ENCODE results near the gene CHST12. TPM values are rescaled to one million over a fixed set of nuclear protein-coding genes. Genes with fewer than 3 reads are reported as not detected.

The CHST12 gene
- total RNA-seq, 5 donors from 2014 or later (not counting 1 experiment from before 2014, with no cell fraction given): 20.3 to 41.5 (median 30.8) TPM

DNA sequence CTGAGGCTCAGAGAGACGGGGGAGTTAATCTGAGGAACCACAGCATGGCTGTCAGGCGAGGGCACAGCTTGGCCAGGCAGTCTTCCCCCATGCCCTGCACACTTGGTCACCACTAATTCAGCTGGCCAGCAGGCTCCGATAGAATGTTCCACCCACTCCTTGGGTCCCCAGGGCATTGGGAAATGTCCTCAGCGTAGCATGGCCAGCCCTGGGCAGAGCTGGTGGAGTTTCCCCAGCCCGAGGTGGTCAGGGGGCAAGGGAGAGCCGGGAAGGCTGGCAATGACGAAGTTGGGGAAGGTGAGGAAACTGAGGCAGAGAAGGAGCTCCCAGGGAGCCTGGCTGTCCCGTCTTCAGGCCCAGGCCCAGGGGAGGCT is 84.8 kb downstream of the CHST12 start:
- H3K4me1 ChIP-seq (ENCODE audit: control insufficient read depth in 1 of 2, extremely low read depth in 1 of 2, insufficient read depth in 2 of 2, low read length in 2 of 2): no peaks in the 10 kb centered on the region
- no peaks in the 10 kb centered on the region for H3K36me3 Mint-ChIP-seq
- H3K27ac ChIP-seq (ENCODE audit: low read length): no peak overlapping the region
- no peaks in the 10 kb centered on the region for H3K9me3 ChIP-seq
- H3K27me3 Mint-ChIP-seq: peaks cover 0 to 3% of the 10 kb centered on the region in 2 donors
- POLR2A ChIA-PET: no interaction called here
- H3K27me3 ChIP-seq (replicated peaks in 1 of 2; ENCODE audit: control insufficient read depth in 2 of 2, extremely low read depth in 1 of 2, insufficient read depth in 2 of 2, low read length in 1 of 2): peaks cover 0 to 28% of the 10 kb centered on the region in 2 experiments
- H3K4me1 Mint-ChIP-seq: peaks cover 0 to 2% (median 0%) of the 10 kb centered on the region in 3 donors
- H3K4me3 Mint-ChIP-seq: no peak overlapping the region
- CTCF ChIA-PET: interaction anchor here in 1 of 2 donors (0.6 kb wide), 1 partner anchor 18 kb away, joined by 5 read pairs; no protein-coding TSS in a partner anchor
- no peaks in the 10 kb centered on the region for H3K9me3 Mint-ChIP-seq
- H3K36me3 ChIP-seq (ENCODE audit: control insufficient read depth in 2 of 2, extremely low read depth in 1 of 2, insufficient read depth in 1 of 2, low read length in 1 of 2): no peaks in the 10 kb centered on the region
- H3K4me3 ChIP-seq (ENCODE audit: control insufficient read depth in 1 of 2, extremely low read depth in 1 of 2, low read length in 1 of 2): no peak overlapping the region
- DNase-seq (no peak), ATAC-seq (replicated peaks in 1 of 4) (no peak)
- 90% methylated on average over 4 of the region's 8 CpGs for WGBS (ENCODE audit: insufficient coverage)
- no peak overlapping the region for H3K27ac Mint-ChIP-seq

DNA sequence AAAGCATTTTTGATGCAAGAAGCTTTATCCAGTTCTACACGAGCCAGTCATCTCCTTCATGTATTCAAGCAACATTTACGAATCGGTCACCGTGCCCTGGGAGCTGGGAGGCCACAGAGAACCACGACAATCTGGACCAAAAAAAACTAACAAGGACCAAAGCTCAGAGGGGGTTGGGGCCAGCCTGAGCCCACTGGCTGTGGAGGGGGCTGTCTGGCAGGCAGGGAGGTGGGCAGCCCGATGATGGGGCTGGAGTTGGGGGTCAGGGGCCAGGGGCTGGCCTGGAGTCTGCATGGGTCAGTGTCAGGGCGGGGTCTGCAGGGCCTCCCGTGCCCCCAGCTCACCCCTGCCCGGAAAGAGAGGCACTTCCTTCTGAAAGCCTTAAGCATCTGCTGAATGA is 85.3 kb downstream of the CHST12 start:
- no peak for DNase-seq
- no peak overlapping the region for H3K4me3 ChIP-seq (ENCODE audit: control insufficient read depth in 1 of 2, extremely low read depth in 1 of 2, low read length in 1 of 2)
- 54% methylated on average over 7 of the region's 9 CpGs for WGBS (ENCODE audit: insufficient coverage)
- no peaks in the 10 kb centered on the region for H3K9me3 ChIP-seq
- Mint-ChIP-seq H3K4me3 (no peak overlapping the region), H3K36me3 (no peaks in the 10 kb centered on the region), H3K9me3 (no peaks in the 10 kb centered on the region), H3K27ac (no peak overlapping the region), H3K27me3 (peaks cover 0 to 4% of the 10 kb centered on the region in 2 donors), H3K4me1 (peaks cover 0 to 2% (median 0%) of the 10 kb centered on the region in 3 donors)
- ChIA-PET CTCF (interaction anchor here in 1 of 2 donors (0.6 kb wide), 1 partner anchor 18 kb away, joined by 5 read pairs; no protein-coding TSS in a partner anchor), POLR2A (no interaction called here)
- H3K4me1 ChIP-seq (ENCODE audit: control insufficient read depth in 1 of 2, extremely low read depth in 1 of 2, insufficient read depth in 2 of 2, low read length in 2 of 2): no peaks in the 10 kb centered on the region
- no peak for ATAC-seq (replicated peaks in 1 of 4)
- no peaks in the 10 kb centered on the region for H3K36me3 ChIP-seq (ENCODE audit: control insufficient read depth in 2 of 2, extremely low read depth in 1 of 2, insufficient read depth in 1 of 2, low read length in 1 of 2)
- H3K27ac ChIP-seq (ENCODE audit: low read length): no peak overlapping the region
- peaks cover 0 to 31% of the 10 kb centered on the region in 2 experiments for H3K27me3 ChIP-seq (replicated peaks in 1 of 2; ENCODE audit: control insufficient read depth in 2 of 2, extremely low read depth in 1 of 2, insufficient read depth in 2 of 2, low read length in 1 of 2)

DNA sequence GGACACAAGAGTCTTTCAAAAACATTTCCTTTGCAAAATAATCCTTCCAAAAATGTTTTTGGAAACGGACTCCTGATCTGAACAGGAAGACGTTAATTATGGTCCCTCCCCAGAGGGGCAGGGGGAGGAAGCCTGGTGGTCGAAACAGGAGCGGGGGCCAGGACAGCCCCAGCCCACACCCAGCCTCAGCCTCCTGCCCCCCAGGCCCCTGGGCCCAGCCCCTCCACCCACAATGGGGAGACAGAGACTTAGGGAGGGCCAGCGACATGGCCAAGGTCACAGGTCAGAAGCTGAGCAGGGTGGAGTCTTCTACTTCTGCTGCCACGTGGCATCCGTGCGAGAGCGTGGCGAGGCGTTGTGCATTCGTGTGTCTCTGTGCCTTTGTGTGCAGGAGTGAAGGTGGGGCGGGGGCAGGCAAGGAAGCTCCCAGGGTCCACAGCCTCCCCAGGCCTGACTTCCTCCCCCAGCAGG is 86.8 kb downstream of the CHST12 start:
- CTCF ChIA-PET: no interaction called here
- Mint-ChIP-seq H3K27ac (no peak overlapping the region), H3K9me3 (no peaks in the 10 kb centered on the region), H3K36me3 (no peaks in the 10 kb centered on the region), H3K4me1 (peaks cover 0 to 3% (median 0%) of the 10 kb centered on the region in 3 donors), H3K27me3 (peaks cover 0 to 10% of the 10 kb centered on the region in 2 donors), H3K4me3 (no peak overlapping the region)
- POLR2A ChIA-PET: no interaction called here
- H3K4me3 ChIP-seq (ENCODE audit: control insufficient read depth in 1 of 2, extremely low read depth in 1 of 2, low read length in 1 of 2): no peak overlapping the region
- H3K4me1 ChIP-seq (ENCODE audit: control insufficient read depth in 1 of 2, extremely low read depth in 1 of 2, insufficient read depth in 2 of 2, low read length in 2 of 2): peaks cover 0 to 4% of the 10 kb centered on the region in 2 experiments
- no peak for ATAC-seq (replicated peaks in 1 of 4)
- H3K9me3 ChIP-seq: no peaks in the 10 kb centered on the region
- peaks cover 0 to 43% of the 10 kb centered on the region in 2 experiments for H3K27me3 ChIP-seq (replicated peaks in 1 of 2; ENCODE audit: control insufficient read depth in 2 of 2, extremely low read depth in 1 of 2, insufficient read depth in 2 of 2, low read length in 1 of 2)
- 88% methylated on average over 3 of the region's 13 CpGs for WGBS (ENCODE audit: insufficient coverage)
- H3K27ac ChIP-seq (ENCODE audit: low read length): no peak overlapping the region
- no peak for DNase-seq
- no peaks in the 10 kb centered on the region for H3K36me3 ChIP-seq (ENCODE audit: control insufficient read depth in 2 of 2, extremely low read depth in 1 of 2, insufficient read depth in 1 of 2, low read length in 1 of 2)

DNA sequence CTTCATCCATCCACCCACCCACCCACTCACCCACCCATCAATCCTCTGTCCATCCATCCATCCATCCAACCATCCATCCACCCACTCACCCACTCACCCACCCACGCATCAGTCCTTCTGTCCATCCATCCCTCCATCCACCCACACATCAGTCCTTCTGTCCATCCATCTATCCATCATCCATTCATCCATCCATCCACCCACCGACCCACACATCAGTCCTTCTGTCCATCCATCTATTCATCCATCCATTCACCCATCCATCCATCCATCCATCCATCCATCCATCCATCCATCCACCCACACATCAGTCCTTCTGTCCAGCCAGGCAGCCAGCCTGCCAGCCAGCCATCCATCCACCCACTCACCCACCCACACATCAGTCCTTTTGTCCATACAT is 88.6 kb downstream of the CHST12 start:
- Mint-ChIP-seq H3K36me3 (no peaks in the 10 kb centered on the region), H3K4me1 (peaks cover 0 to 3% (median 0%) of the 10 kb centered on the region in 3 donors), H3K4me3 (no peak overlapping the region), H3K27me3 (peaks cover 0 to 17% of the 10 kb centered on the region in 2 donors), H3K27ac (no peak overlapping the region), H3K9me3 (no peaks in the 10 kb centered on the region)
- Histone ChIP-seq H3K27me3 (replicated peaks in 1 of 2; ENCODE audit: control insufficient read depth in 2 of 2, extremely low read depth in 1 of 2, insufficient read depth in 2 of 2, low read length in 1 of 2) (peaks cover 0 to 59% of the 10 kb centered on the region in 2 experiments), H3K36me3 (ENCODE audit: control insufficient read depth in 2 of 2, extremely low read depth in 1 of 2, insufficient read depth in 1 of 2, low read length in 1 of 2) (no peaks in the 10 kb centered on the region), H3K9me3 (no peaks in the 10 kb centered on the region), H3K27ac (ENCODE audit: low read length) (no peak overlapping the region), H3K4me1 (ENCODE audit: control insufficient read depth in 1 of 2, extremely low read depth in 1 of 2, insufficient read depth in 2 of 2, low read length in 2 of 2) (peaks cover 0 to 4% of the 10 kb centered on the region in 2 experiments), H3K4me3 (ENCODE audit: control insufficient read depth in 1 of 2, extremely low read depth in 1 of 2, low read length in 1 of 2) (no peak overlapping the region)
- CTCF ChIA-PET: interaction anchor here in 1 of 2 donors (0.5 kb wide), 1 partner anchor 43 kb away, joined by 4 read pairs; no protein-coding TSS in a partner anchor
- ATAC-seq (replicated peaks in 1 of 4) (no peak), DNase-seq (no peak)
- WGBS (ENCODE audit: insufficient coverage): 95% methylated on average over 2 of the region's 2 CpGs
- POLR2A ChIA-PET: no interaction called here

DNA sequence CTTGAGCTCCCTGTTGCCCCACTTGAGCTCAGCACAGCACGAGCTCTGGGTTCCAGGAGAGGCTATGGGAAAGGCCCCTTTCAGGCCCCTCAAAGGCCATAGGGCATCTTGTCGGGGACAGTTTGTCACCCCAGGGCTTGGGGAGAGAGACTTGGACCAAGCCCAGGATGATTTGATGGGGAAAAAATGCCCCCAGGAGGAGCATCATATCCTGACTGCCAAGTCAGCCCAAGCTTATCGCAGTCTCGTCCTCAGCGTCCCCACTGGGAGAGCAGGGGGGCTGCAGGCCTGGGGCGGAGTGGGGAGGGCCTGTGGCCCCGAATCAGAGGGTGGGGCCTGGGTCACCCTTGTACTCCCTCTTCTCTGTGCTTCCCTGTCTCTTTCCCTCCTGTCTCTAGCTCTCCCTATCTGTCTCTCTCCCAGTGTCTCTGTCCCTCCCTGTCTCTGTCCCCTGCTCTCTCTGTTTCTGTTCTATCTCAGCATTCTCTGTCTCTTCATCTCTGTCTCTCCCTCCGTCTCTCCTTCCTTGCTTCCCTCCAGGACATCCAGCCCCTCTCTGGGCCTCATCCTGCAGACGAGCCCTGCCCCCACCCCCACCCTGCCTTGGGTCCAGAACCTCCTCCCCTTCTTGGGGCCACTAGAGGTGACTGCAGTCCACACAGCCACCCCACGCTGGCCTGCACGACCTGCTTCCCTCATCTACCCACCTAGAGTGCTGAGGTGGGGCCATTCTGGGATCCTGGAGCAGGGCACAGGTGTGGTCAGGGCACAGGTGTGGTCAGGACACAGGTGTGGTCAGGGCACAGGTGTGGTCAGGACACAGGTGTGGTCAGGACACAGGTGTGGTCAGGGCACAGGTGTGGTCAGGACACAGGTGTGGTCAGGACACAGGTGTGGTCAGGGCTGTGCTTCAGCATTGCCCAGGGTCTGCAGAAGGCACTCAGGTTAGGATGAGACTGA is 90.1 kb downstream of the CHST12 start:
- no peak overlapping the region for H3K4me3 Mint-ChIP-seq
- ChIA-PET CTCF (interaction anchor here in 1 of 2 donors (0.5 kb wide), 1 partner anchor 150 kb away, joined by 3 read pairs; no protein-coding TSS in a partner anchor), POLR2A (no interaction called here)
- WGBS (ENCODE audit: insufficient coverage): 76% methylated on average over 8 of the region's 11 CpGs
- Histone ChIP-seq H3K4me3 (ENCODE audit: control insufficient read depth in 1 of 2, extremely low read depth in 1 of 2, low read length in 1 of 2) (no peak overlapping the region), H3K27me3 (replicated peaks in 1 of 2; ENCODE audit: control insufficient read depth in 2 of 2, extremely low read depth in 1 of 2, insufficient read depth in 2 of 2, low read length in 1 of 2) (peaks cover 0 to 63% of the 10 kb centered on the region in 2 experiments), H3K9me3 (no peaks in the 10 kb centered on the region), H3K27ac (ENCODE audit: low read length) (no peak overlapping the region), H3K36me3 (ENCODE audit: control insufficient read depth in 2 of 2, extremely low read depth in 1 of 2, insufficient read depth in 1 of 2, low read length in 1 of 2) (no peaks in the 10 kb centered on the region), H3K4me1 (ENCODE audit: control insufficient read depth in 1 of 2, extremely low read depth in 1 of 2, insufficient read depth in 2 of 2, low read length in 2 of 2) (peaks cover 0 to 12% of the 10 kb centered on the region in 2 experiments)
- H3K36me3 Mint-ChIP-seq: no peaks in the 10 kb centered on the region
- peaks cover 0 to 3% (median 1%) of the 10 kb centered on the region in 3 donors for H3K4me1 Mint-ChIP-seq
- DNase-seq (no peak), ATAC-seq (replicated peaks in 1 of 4) (no peak)
- no peaks in the 10 kb centered on the region for H3K9me3 Mint-ChIP-seq
- H3K27me3 Mint-ChIP-seq: peaks cover 0 to 23% of the 10 kb centered on the region in 2 donors
- H3K27ac Mint-ChIP-seq: no peak overlapping the region

DNA sequence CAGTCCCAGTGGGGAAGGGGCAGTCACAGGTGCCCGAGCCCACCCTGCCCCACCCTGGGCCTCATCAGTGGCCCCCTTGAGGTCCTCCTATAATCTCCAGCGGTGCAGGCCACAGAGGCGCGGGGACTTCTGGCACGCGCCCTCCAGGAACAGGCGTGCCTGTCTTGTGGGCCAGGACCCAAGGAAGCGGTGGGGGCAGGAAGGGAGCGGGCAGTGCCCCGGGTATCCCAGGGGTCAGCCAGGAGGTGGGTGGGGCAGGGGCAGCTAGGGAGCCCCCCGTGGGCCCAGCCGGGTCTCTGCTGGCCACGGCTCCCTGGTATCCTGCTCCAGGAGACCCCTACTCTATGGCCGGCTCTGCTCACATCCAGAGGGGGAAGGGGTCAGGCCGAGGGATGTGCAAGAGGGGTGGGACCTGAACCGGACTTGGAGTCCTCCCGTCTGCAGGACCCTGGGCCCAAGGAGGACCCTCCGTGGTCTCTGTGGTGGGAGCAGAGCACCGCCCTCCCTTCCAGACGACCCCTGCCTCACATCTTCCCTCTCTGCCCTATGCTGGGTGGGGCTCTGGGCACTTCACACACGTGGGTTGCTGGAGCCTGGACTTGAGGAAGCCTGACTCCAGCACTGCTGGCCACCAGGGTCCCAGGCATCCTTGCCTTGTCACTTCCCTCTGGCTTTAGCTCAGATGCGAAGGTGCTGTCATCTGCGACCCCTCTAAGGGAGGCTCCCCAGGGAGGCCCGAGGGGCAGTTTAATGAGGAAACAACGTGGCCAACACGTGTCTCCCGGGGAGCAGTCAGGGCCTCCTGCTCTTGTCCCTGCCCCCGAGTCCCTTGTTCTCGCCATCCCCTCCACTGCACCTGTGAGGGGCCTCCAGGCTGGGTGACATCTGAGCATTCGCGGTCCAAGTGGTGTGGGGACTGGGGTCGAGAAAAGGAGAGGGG is 91.0 kb downstream of the CHST12 start:
- H3K27me3 Mint-ChIP-seq: peaks cover 0 to 23% of the 10 kb centered on the region in 2 donors
- Histone ChIP-seq H3K9me3 (no peaks in the 10 kb centered on the region), H3K27ac (ENCODE audit: low read length) (no peak overlapping the region), H3K4me3 (ENCODE audit: control insufficient read depth in 1 of 2, extremely low read depth in 1 of 2, low read length in 1 of 2) (no peak overlapping the region), H3K36me3 (ENCODE audit: control insufficient read depth in 2 of 2, extremely low read depth in 1 of 2, insufficient read depth in 1 of 2, low read length in 1 of 2) (no peaks in the 10 kb centered on the region), H3K4me1 (ENCODE audit: control insufficient read depth in 1 of 2, extremely low read depth in 1 of 2, insufficient read depth in 2 of 2, low read length in 2 of 2) (peaks cover 0 to 12% of the 10 kb centered on the region in 2 experiments), H3K27me3 (replicated peaks in 1 of 2; ENCODE audit: control insufficient read depth in 2 of 2, extremely low read depth in 1 of 2, insufficient read depth in 2 of 2, low read length in 1 of 2) (peaks cover 0 to 66% of the 10 kb centered on the region in 2 experiments)
- POLR2A ChIA-PET: no interaction called here
- ATAC-seq (replicated peaks in 1 of 4) (no peak), DNase-seq (no peak)
- H3K9me3 Mint-ChIP-seq: no peaks in the 10 kb centered on the region
- H3K27ac Mint-ChIP-seq: no peak overlapping the region
- peaks cover 0 to 2% (median 1%) of the 10 kb centered on the region in 3 donors for H3K4me1 Mint-ChIP-seq
- H3K36me3 Mint-ChIP-seq: no peaks in the 10 kb centered on the region
- 67% methylated on average over 23 of the region's 32 CpGs for WGBS (ENCODE audit: insufficient coverage)
- CTCF ChIA-PET: no interaction called here
- H3K4me3 Mint-ChIP-seq: no peak overlapping the region
